Neuron (in vitro differentiated cells): ENCODE measurements around the gene VPS35L.

Source experiments
- H2AFZ ChIP-seq: one replicate; pipeline ENCODE4 v1.6.1; 2013; ENCODE audit warnings: low read depth, mild to moderate bottlenecking, inconsistent platforms, low read length, moderate library complexity
- H3K27me3 ChIP-seq: one replicate; pipeline ENCODE4 v1.6.1; 2013; ENCODE audit warnings: low read length; ENCODE audit not compliant: insufficient read depth
- H3K36me3 ChIP-seq: one replicate; pipeline ENCODE4 v1.6.1; 2013; ENCODE audit warnings: low read length; ENCODE audit not compliant: insufficient read depth
- H3K4me1 ChIP-seq: one replicate; pipeline ENCODE4 v1.6.1; 2013; ENCODE audit warnings: low read length; ENCODE audit not compliant: insufficient read depth
- H3K4me3 ChIP-seq: 2 replicates; pipeline ENCODE4 v1.5.1; 2013; ENCODE audit warnings: mild to moderate bottlenecking, low read length, moderate library complexity
- H3K9me3 ChIP-seq: one replicate; pipeline ENCODE4 v1.6.1; 2013; ENCODE audit warnings: low read length

Gene VPS35L

GRCh38 chr16:19699472-19699871 is 144.0 kb downstream of the VPS35L start:
- no peaks in the 10 kb centered on the region for H3K4me1 ChIP-seq

GRCh38 chr16:19700319-19700781 is 144.8 kb downstream of the VPS35L start:
- Histone ChIP-seq H3K27me3 (no peaks in the 10 kb centered on the region), H3K36me3 (peaks cover 85% of the 10 kb centered on the region), H3K4me1 (no peaks in the 10 kb centered on the region), H3K4me3 (no peak overlapping the region), H3K9me3 (peaks cover 2% of the 10 kb centered on the region), H2AFZ (no peak overlapping the region)

More at GRCh38 chr16:19699472-19699871, 144.0 kb downstream of the VPS35L start:
- no peaks in the 10 kb centered on the region for H3K9me3 ChIP-seq
- H3K4me3 ChIP-seq = no peak overlapping the region
- no peaks in the 10 kb centered on the region for H3K27me3 ChIP-seq
- H3K36me3 ChIP-seq = peaks cover 76% of the 10 kb centered on the region
- H2AFZ ChIP-seq = no peak overlapping the region

GRCh38 chr16:19701091-19701490 is 145.6 kb downstream of the VPS35L start:
- H3K36me3 ChIP-seq = peaks cover 91% of the 10 kb centered on the region
- no peaks in the 10 kb centered on the region for H3K27me3 ChIP-seq
- peaks cover 2% of the 10 kb centered on the region for H3K9me3 ChIP-seq
- H3K4me1 ChIP-seq = no peaks in the 10 kb centered on the region
- no peak overlapping the region for H3K4me3 ChIP-seq
- no peak overlapping the region for H2AFZ ChIP-seq

- Histone ChIP-seq H3K4me1 (no peaks in the 10 kb centered on the region), H3K9me3 (peaks cover 2% of the 10 kb centered on the region), H3K36me3 (peaks cover 90% of the 10 kb centered on the region), H2AFZ (no peak overlapping the region), H3K27me3 (no peaks in the 10 kb centered on the region), H3K4me3 (no peak overlapping the region)
Observed at GRCh38 chr16:19703172-19703889, 147.8 kb downstream of the VPS35L start.

GRCh38 chr16:19704321-19705145 is 149.0 kb downstream of the VPS35L start:
- peaks cover 2% of the 10 kb centered on the region for H3K9me3 ChIP-seq
- no peak overlapping the region for H3K4me3 ChIP-seq
- peaks cover 89% of the 10 kb centered on the region for H3K36me3 ChIP-seq
- no peaks in the 10 kb centered on the region for H3K4me1 ChIP-seq
- H2AFZ ChIP-seq = no peak overlapping the region
- H3K27me3 ChIP-seq = no peaks in the 10 kb centered on the region

GRCh38 chr16:19705146-19705501 is 149.6 kb downstream of the VPS35L start:
- peaks cover 2% of the 10 kb centered on the region for H3K9me3 ChIP-seq
- H3K4me3 ChIP-seq = no peak overlapping the region
- peaks cover 88% of the 10 kb centered on the region for H3K36me3 ChIP-seq
- H3K4me1 ChIP-seq = no peaks in the 10 kb centered on the region
- H2AFZ ChIP-seq = no peak overlapping the region
- H3K27me3 ChIP-seq = no peaks in the 10 kb centered on the region

GRCh38 chr16:19705843-19706242 is 150.3 kb downstream of the VPS35L start:
- H3K36me3 ChIP-seq = peaks cover 86% of the 10 kb centered on the region

GRCh38 chr16:19706846-19707245 is 151.3 kb downstream of the VPS35L start:
- Histone ChIP-seq H3K4me1 (no peaks in the 10 kb centered on the region), H3K9me3 (peaks cover 2% of the 10 kb centered on the region), H3K4me3 (no peak overlapping the region), H3K36me3 (peaks cover 91% of the 10 kb centered on the region), H3K27me3 (no peaks in the 10 kb centered on the region), H2AFZ (no peak overlapping the region)

More at GRCh38 chr16:19705843-19706242, 150.3 kb downstream of the VPS35L start:
- Histone ChIP-seq H3K4me1 (no peaks in the 10 kb centered on the region), H2AFZ (no peak overlapping the region), H3K27me3 (no peaks in the 10 kb centered on the region), H3K9me3 (peaks cover 2% of the 10 kb centered on the region), H3K4me3 (no peak overlapping the region)

GRCh38 chr16:19707569-19708295 is 152.2 kb downstream of the VPS35L start:
- Histone ChIP-seq H3K36me3 (peaks cover 92% of the 10 kb centered on the region), H2AFZ (no peak overlapping the region), H3K9me3 (peaks cover 2% of the 10 kb centered on the region), H3K27me3 (no peaks in the 10 kb centered on the region), H3K4me3 (no peak overlapping the region), H3K4me1 (no peaks in the 10 kb centered on the region)

GRCh38 chr16:19708296-19709205 is 153.0 kb downstream of the VPS35L start:
- H3K36me3 ChIP-seq = peaks cover 91% of the 10 kb centered on the region
- no peak overlapping the region for H2AFZ ChIP-seq
- peaks cover 2% of the 10 kb centered on the region for H3K9me3 ChIP-seq
- no peaks in the 10 kb centered on the region for H3K27me3 ChIP-seq
- H3K4me1 ChIP-seq = no peaks in the 10 kb centered on the region
- no peak overlapping the region for H3K4me3 ChIP-seq

- peaks cover 90% of the 10 kb centered on the region for H3K36me3 ChIP-seq
- no peak overlapping the region for H2AFZ ChIP-seq
- H3K27me3 ChIP-seq = no peaks in the 10 kb centered on the region
- peaks cover 2% of the 10 kb centered on the region for H3K9me3 ChIP-seq
- no peaks in the 10 kb centered on the region for H3K4me1 ChIP-seq
- H3K4me3 ChIP-seq = no peak overlapping the region
Observed at GRCh38 chr16:19709381-19710136, 154.1 kb downstream of the VPS35L start.
